ENCODE results near the gene ANLN. TPM values are rescaled to one million over a fixed set of nuclear protein-coding genes. Genes with fewer than 3 reads are reported as not detected.

ANLN gene
- total RNA-seq, 1 donor from 2014 or later, result 3.9 TPM

GRCh38 chr7:36348256-36348655, 41.4 kb upstream of the ANLN start:
- DNase-seq, result no peak
- no peaks in the 10 kb centered on the region for H3K36me3 ChIP-seq
- H3K9me3 ChIP-seq, result no peaks in the 10 kb centered on the region
- no peak overlapping the region for H3K4me3 ChIP-seq
- no peak for ATAC-seq
- TF ChIP-seq CTCF (IDR thresholded peaks at IDR 0.05), result no peak
- no peak overlapping the region for H3K27ac ChIP-seq
- no peaks in the 10 kb centered on the region for H3K27me3 ChIP-seq (ENCODE audit: low read depth)
- H3K4me1 ChIP-seq, result no peaks in the 10 kb centered on the region
- intact Hi-C loops (cut with DNase I), result no loop called here

GRCh38 chr7:36348771-36349170, 40.9 kb upstream of the ANLN start:
- TF ChIP-seq CTCF (IDR thresholded peaks at IDR 0.05), result no peak
- Histone ChIP-seq H3K4me1 (no peaks in the 10 kb centered on the region), H3K9me3 (no peaks in the 10 kb centered on the region), H3K27me3 (ENCODE audit: low read depth) (no peaks in the 10 kb centered on the region), H3K4me3 (no peak overlapping the region), H3K36me3 (no peaks in the 10 kb centered on the region), H3K27ac (no peak overlapping the region)
- no peak for DNase-seq
- ATAC-seq, result no peak
- intact Hi-C loops (cut with DNase I), result no loop called here

- no peak overlapping the region for H3K4me3 ChIP-seq
- no peak for TF ChIP-seq CTCF (IDR thresholded peaks at IDR 0.05)
- H3K27ac ChIP-seq, result no peak overlapping the region
- no peaks in the 10 kb centered on the region for H3K27me3 ChIP-seq (ENCODE audit: low read depth)
- H3K4me1 ChIP-seq, result no peaks in the 10 kb centered on the region
- no peaks in the 10 kb centered on the region for H3K9me3 ChIP-seq
- no peak for DNase-seq
- no peaks in the 10 kb centered on the region for H3K36me3 ChIP-seq
- intact Hi-C loops (cut with DNase I), result no loop called here
- ATAC-seq, result no peak
These were observed 40.0 kb upstream of the ANLN start for GRCh38 chr7:36349626-36350025.

DNA sequence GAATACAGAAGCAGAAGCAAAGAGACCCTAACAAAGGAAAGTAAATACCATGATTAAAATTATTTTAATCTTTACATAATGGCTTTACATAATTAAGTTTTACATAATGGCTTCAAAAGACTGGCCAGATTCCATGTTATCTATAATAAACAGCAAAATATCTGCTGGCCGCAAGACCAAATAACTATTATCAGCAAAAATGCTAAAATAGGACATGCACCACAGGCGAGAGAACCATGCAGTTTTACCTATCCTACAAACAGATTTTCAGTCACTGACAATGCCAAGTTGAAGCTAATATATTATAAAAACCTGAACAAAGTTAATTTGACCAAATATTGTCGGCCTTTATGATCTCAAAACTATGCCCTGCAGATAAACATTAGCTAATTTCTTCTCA, 34.2 kb upstream of the ANLN start:
- Histone ChIP-seq H3K27ac (no peak overlapping the region), H3K27me3 (ENCODE audit: low read depth) (no peaks in the 10 kb centered on the region), H3K36me3 (no peaks in the 10 kb centered on the region), H3K4me3 (no peak overlapping the region), H3K4me1 (no peaks in the 10 kb centered on the region), H3K9me3 (no peaks in the 10 kb centered on the region)
- DNase-seq (no peak), ATAC-seq (no peak)
- intact Hi-C loops (cut with DNase I), result no loop called here
- TF ChIP-seq CTCF (IDR thresholded peaks at IDR 0.05), result no peak

GRCh38 chr7:36357054-36357453, 32.6 kb upstream of the ANLN start:
- H3K27me3 ChIP-seq (ENCODE audit: low read depth), result no peaks in the 10 kb centered on the region
- H3K27ac ChIP-seq, result no peak overlapping the region
- no peaks in the 10 kb centered on the region for H3K9me3 ChIP-seq
- DNase-seq, result no peak
- H3K4me1 ChIP-seq, result no peaks in the 10 kb centered on the region
- no peaks in the 10 kb centered on the region for H3K36me3 ChIP-seq
- no peak for TF ChIP-seq CTCF (IDR thresholded peaks at IDR 0.05)
- H3K4me3 ChIP-seq, result no peak overlapping the region
- intact Hi-C loops (cut with DNase I), result no loop called here
- no peak for ATAC-seq

- Histone ChIP-seq H3K4me1 (no peaks in the 10 kb centered on the region), H3K9me3 (no peaks in the 10 kb centered on the region), H3K36me3 (no peaks in the 10 kb centered on the region), H3K27me3 (ENCODE audit: low read depth) (no peaks in the 10 kb centered on the region), H3K4me3 (no peak overlapping the region), H3K27ac (no peak overlapping the region)
- ATAC-seq, result no peak
- no peak for DNase-seq
- no peak for TF ChIP-seq CTCF (IDR thresholded peaks at IDR 0.05)
- intact Hi-C loops (cut with DNase I), result no loop called here
These were observed 31.1 kb upstream of the ANLN start for GRCh38 chr7:36358589-36358988.
